Adrenal gland (tissue), 5 donors: ENCODE results near the gene CHKA.

ENCODE experiments used
- CTCF ChIP-seq, 6 experiments: fragments of 450-650 bp in 4 of 6; fragments of 200-600 bp in 2 of 6; sonication (generic) in 1 of 6; IDR thresholded peaks; 1 replicate in 5 of 6; 2 replicates in 1 of 6; pipeline versions ENCODE4 v1.5.1 to v1.8.0; 2016 to 2021; ENCODE audit warnings: antibody characterized with exemption in 6 of 6, mild to moderate bottlenecking in 2 of 6, moderate library complexity in 1 of 6
- POLR2A ChIP-seq, 2 donors: fragments of 450-650 bp; IDR thresholded peaks; one replicate each; pipeline ENCODE4 v1.6.1; 2017; ENCODE audit warnings: antibody characterized with exemption in 2 of 2, mild to moderate bottlenecking in 2 of 2, moderate library complexity in 1 of 2
- donor health status: DM: no; HTN: no; CAD: no.

GRCh38 chr11:68018730-68019190, 102.4 kb downstream of the CHKA start:
- no peak for TF ChIP-seq CTCF (IDR thresholded peaks at IDR 0.05)
- no peak for TF ChIP-seq POLR2A (IDR thresholded peaks at IDR 0.05)
